HepG2 (cell line): ENCODE measurements around the gene AXIN2. TPM values are rescaled to one million over a fixed set of nuclear protein-coding genes. Genes with fewer than 3 reads are reported as not detected.

ENCODE experiments used
- CREM ChIP-seq, 2 experiments: sonication (generic) in 1 of 2; formaldehyde crosslinking in 1 of 2; IDR thresholded peaks; 2 replicates each; pipeline versions ENCODE4 v1.4.0 to v1.6.1; 2016 to 2020; ENCODE audit warnings: antibody characterized with exemption in 1 of 2, mild to moderate bottlenecking in 1 of 2, missing genetic modification reagents in 1 of 2
- GZF1 ChIP-seq: sonication (generic); formaldehyde crosslinking; IDR thresholded peaks from 2 replicates; pipeline ENCODE4 v1.5.1; 2020; ENCODE audit warnings: mild to moderate bottlenecking, missing genetic modification reagents
- HDAC2 ChIP-seq: sonication (generic); formaldehyde crosslinking; IDR thresholded peaks from 2 replicates; pipeline ENCODE4 v1.4.0; 2020; ENCODE audit warnings: missing genetic modification reagents
- PATZ1 ChIP-seq: sonication (generic); formaldehyde crosslinking; IDR thresholded peaks from 2 replicates; pipeline ENCODE4 v1.4.0; 2020; ENCODE audit warnings: missing genetic modification reagents
- POGZ ChIP-seq: sonication (generic); formaldehyde crosslinking; IDR thresholded peaks from 2 replicates; pipeline ENCODE4 v1.4.0; 2020; ENCODE audit warnings: mild to moderate bottlenecking, missing genetic modification reagents
- RNF2 ChIP-seq: fragments of 450-650 bp; conservative IDR thresholded peaks from 2 replicates; pipeline ENCODE4 v1.6.1; 2016; ENCODE audit warnings: low read depth
- SAP130 ChIP-seq: IDR thresholded peaks from 2 replicates; pipeline ENCODE4 v1.6.1; 2016; ENCODE audit warnings: low read depth
- TCF7 ChIP-seq: sonication (generic); IDR thresholded peaks from 2 replicates; pipeline ENCODE4 v1.6.1; 2016; ENCODE audit warnings: antibody characterized with exemption, low read depth
- ZBTB40 ChIP-seq, 2 experiments: fragments of 450-650 bp in 1 of 2; sonication (generic) in 1 of 2; formaldehyde crosslinking in 1 of 2; IDR thresholded peaks; 2 replicates each; pipeline versions ENCODE4 v1.6.1 to v1.8.0; 2016 to 2022; ENCODE audit warnings: antibody characterized with exemption in 1 of 2, mild to moderate bottlenecking in 1 of 2, missing genetic modification reagents in 1 of 2
- ZNF383 ChIP-seq: sonication (generic); formaldehyde crosslinking; IDR thresholded peaks from 2 replicates; pipeline ENCODE4 v1.4.0; 2020; ENCODE audit warnings: missing genetic modification reagents, mild to moderate bottlenecking, borderline replicate concordance
- ZNF607 ChIP-seq: sonication (generic); formaldehyde crosslinking; IDR thresholded peaks from 2 replicates; pipeline ENCODE4 v1.5.1; 2020; ENCODE audit warnings: missing genetic modification reagents, mild to moderate bottlenecking, borderline replicate concordance
- ZNF761 ChIP-seq: sonication (generic); formaldehyde crosslinking; conservative IDR thresholded peaks from 2 replicates; pipeline ENCODE4 v1.4.0; 2020; ENCODE audit warnings: mild to moderate bottlenecking, missing genetic modification reagents
- polyA plus RNA-seq, 8 experiments: library from polyadenylated mRNA; depleted of rRNA in 3 of 8; stranded (reverse) in 7 of 8; unstranded in 1 of 8; fragments of >200 nt; fragmentation: Illumina TruSeq in 4 of 8; extraction: Trizol in 4 of 8; gene quantifications; 2 replicates each; pipeline versions ENCODE4 v1.2.1 to v1.2.3, GENCODE V29; 2011 to 2016; ENCODE audit warnings: low read depth in 4 of 8, missing spikeins in 1 of 8, mixed read lengths in 1 of 8; ENCODE audit not compliant: insufficient read depth in 1 of 8
- total RNA-seq, 5 experiments: library from RNA; depleted of rRNA; stranded (reverse); fragments of >200 nt; fragmentation: Illumina TruSeq; extraction: Trizol; gene quantifications; 2 replicates each; pipeline ENCODE4 v1.2.3, GENCODE V29; 2016; ENCODE audit warnings: low read depth in 1 of 5
- TF ChIP-seq, protein P1 (sequence below): sonication (generic); formaldehyde crosslinking; IDR thresholded peaks from 2 replicates; pipeline ENCODE4 v1.4.0; 2020; ENCODE audit warnings: mild to moderate bottlenecking, missing genetic modification reagents
- TF ChIP-seq, protein P2 (sequence below): sonication (generic); formaldehyde crosslinking; IDR thresholded peaks from 2 replicates; pipeline ENCODE4 v1.8.1; 2023; ENCODE audit warnings: mild to moderate bottlenecking, missing genetic modification reagents

AXIN2 gene
- total and polyA plus RNA-seq, 2 of the 13 experiments (the other 11 are each of a cell fraction or from before 2014, with no cell fraction given) = 58.6 to 63.4 TPM

GRCh38 chr17:65584604-65585521 lies 23.4 kb upstream of the AXIN2 start (continued):
- no peak for TF ChIP-seq CREM (IDR thresholded peaks at IDR 0.05)
- TF ChIP-seq CREM (CRISPR knock-in tag; IDR thresholded peaks at IDR 0.05) = no peak
- TF ChIP-seq GZF1 = no peak
- TF ChIP-seq, protein P1, sequence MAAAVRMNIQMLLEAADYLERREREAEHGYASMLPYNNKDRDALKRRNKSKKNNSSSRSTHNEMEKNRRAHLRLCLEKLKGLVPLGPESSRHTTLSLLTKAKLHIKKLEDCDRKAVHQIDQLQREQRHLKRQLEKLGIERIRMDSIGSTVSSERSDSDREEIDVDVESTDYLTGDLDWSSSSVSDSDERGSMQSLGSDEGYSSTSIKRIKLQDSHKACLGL (CRISPR knock-in tag) = peak; percentile 64; the same call in 1 of the 2 replicates
- no peak for TF ChIP-seq ZNF383
- 0 out of 2 replicates have a peak, but pooled peaks have one; percentile 47 for TF ChIP-seq ZNF761 (CRISPR knock-in tag)
- peak; percentile 85 for TF ChIP-seq TCF7
- peak; percentile 56; the same call in 1 of the 2 replicates for TF ChIP-seq POGZ (CRISPR knock-in tag)
- TF ChIP-seq PATZ1 (CRISPR knock-in tag) = peak; percentile 41; the same call in 1 of the 2 replicates
- 0 out of 2 replicates have a peak, but pooled peaks have one; percentile 25 for TF ChIP-seq HDAC2 (CRISPR knock-in tag)
- TF ChIP-seq ZBTB40 (IDR thresholded peaks at IDR 0.05) = no peak
- TF ChIP-seq ZBTB40 (CRISPR knock-in tag; IDR thresholded peaks at IDR 0.05) = no peak
- TF ChIP-seq, protein P2, sequence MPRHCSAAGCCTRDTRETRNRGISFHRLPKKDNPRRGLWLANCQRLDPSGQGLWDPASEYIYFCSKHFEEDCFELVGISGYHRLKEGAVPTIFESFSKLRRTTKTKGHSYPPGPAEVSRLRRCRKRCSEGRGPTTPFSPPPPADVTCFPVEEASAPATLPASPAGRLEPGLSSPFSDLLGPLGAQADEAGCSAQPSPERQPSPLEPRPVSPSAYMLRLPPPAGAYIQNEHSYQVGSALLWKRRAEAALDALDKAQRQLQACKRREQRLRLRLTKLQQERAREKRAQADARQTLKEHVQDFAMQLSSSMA (CRISPR knock-in tag) = no peak
- no peak for TF ChIP-seq ZNF607 (CRISPR knock-in tag)
- peak; percentile 69; the same call in 1 of the 2 replicates for TF ChIP-seq RNF2
- peak; percentile 72 for TF ChIP-seq SAP130 (CRISPR knock-in tag)
